Measurements from ENCODE around the gene HUS1B. TPM values are rescaled to one million over a fixed set of nuclear protein-coding genes. Genes with fewer than 3 reads are reported as not detected.

HUS1B gene
- total and polyA plus RNA-seq, 2 experiments from 2014 or later = 1.3 to 3.9 TPM

DNA sequence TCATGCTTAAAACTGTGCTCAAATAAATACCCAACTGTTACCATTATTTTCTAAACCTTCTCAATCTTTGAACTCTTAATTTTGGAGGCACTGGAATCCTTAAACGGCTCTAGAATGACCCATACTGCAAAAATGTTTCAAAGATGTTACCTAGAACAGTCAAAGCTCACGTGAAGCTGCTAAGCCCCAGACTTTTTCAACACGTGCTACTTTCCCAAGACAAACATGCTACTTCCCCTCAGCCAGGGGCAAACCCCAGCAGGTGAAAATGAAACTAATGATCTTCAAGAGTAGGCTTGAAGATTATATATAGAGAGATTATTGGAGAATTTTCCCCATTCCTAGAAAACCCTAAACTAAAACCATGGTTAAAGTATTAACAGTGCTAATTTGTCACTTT is 28.1 kb downstream of the HUS1B start (continued):
- TF ChIP-seq ZNF114 (CRISPR knock-in tag; IDR thresholded peaks at IDR 0.05) (no peak), JUNB (IDR thresholded peaks at IDR 0.05; ENCODE audit: unreplicated experiment) (no peak), EZH2 (IDR thresholded peaks at IDR 0.05; ENCODE audit: low read depth, unreplicated experiment) (no peak), CREB1 (CRISPR knock-in tag; IDR thresholded peaks at IDR 0.05; ENCODE audit: low read depth) (no peak), NANOG (IDR thresholded peaks at IDR 0.05; ENCODE audit: borderline replicate concordance) (no peak)
- TF ChIP-seq, protein P1, sequence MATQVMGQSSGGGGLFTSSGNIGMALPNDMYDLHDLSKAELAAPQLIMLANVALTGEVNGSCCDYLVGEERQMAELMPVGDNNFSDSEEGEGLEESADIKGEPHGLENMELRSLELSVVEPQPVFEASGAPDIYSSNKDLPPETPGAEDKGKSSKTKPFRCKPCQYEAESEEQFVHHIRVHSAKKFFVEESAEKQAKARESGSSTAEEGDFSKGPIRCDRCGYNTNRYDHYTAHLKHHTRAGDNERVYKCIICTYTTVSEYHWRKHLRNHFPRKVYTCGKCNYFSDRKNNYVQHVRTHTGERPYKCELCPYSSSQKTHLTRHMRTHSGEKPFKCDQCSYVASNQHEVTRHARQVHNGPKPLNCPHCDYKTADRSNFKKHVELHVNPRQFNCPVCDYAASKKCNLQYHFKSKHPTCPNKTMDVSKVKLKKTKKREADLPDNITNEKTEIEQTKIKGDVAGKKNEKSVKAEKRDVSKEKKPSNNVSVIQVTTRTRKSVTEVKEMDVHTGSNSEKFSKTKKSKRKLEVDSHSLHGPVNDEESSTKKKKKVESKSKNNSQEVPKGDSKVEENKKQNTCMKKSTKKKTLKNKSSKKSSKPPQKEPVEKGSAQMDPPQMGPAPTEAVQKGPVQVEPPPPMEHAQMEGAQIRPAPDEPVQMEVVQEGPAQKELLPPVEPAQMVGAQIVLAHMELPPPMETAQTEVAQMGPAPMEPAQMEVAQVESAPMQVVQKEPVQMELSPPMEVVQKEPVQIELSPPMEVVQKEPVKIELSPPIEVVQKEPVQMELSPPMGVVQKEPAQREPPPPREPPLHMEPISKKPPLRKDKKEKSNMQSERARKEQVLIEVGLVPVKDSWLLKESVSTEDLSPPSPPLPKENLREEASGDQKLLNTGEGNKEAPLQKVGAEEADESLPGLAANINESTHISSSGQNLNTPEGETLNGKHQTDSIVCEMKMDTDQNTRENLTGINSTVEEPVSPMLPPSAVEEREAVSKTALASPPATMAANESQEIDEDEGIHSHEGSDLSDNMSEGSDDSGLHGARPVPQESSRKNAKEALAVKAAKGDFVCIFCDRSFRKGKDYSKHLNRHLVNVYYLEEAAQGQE (IDR thresholded peaks at IDR 0.05; ENCODE audit: unreplicated experiment) = no peak

DNA sequence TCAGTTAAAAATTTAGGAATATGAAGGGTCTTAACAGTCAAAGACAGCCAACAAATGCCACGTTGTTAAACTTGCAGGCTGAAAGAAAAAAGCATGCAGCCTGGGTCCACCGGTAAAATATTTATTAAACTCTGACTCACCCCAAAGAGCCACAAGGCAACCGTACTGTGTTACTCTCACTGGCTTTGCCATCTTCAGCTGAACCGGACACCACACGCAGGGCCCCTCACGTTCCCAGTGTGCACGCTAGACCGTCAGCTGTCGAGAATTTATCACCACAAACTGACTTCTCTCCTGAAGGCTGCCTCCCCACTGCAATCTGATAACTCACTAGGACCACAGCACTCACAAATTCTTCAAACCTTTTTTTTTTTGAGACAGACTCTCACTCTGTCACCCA is 30.7 kb downstream of the HUS1B start:
- H4K20me1 ChIP-seq (replicated peaks; ENCODE audit: insufficient read depth) = no peaks in the 10 kb centered on the region
- peak overlapping the region; percentile 80; the same call in 1 of the 2 replicates for H3K27ac Mint-ChIP-seq
- ATAC-seq = no peak
- TF ChIP-seq POLR2AphosphoS5 (IDR thresholded peaks at IDR 0.05; ENCODE audit: low read depth) = no peak
- TF ChIP-seq, protein P2, sequence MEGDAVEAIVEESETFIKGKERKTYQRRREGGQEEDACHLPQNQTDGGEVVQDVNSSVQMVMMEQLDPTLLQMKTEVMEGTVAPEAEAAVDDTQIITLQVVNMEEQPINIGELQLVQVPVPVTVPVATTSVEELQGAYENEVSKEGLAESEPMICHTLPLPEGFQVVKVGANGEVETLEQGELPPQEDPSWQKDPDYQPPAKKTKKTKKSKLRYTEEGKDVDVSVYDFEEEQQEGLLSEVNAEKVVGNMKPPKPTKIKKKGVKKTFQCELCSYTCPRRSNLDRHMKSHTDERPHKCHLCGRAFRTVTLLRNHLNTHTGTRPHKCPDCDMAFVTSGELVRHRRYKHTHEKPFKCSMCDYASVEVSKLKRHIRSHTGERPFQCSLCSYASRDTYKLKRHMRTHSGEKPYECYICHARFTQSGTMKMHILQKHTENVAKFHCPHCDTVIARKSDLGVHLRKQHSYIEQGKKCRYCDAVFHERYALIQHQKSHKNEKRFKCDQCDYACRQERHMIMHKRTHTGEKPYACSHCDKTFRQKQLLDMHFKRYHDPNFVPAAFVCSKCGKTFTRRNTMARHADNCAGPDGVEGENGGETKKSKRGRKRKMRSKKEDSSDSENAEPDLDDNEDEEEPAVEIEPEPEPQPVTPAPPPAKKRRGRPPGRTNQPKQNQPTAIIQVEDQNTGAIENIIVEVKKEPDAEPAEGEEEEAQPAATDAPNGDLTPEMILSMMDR (conservative IDR thresholded peaks at IDR 0.05; ENCODE audit: low read depth in 2 of 2) = no peak
- no peak for TF ChIP-seq JUNB (IDR thresholded peaks at IDR 0.05; ENCODE audit: unreplicated experiment)
- no peak for TF ChIP-seq STAT1 (IDR thresholded peaks at IDR 0.05; ENCODE audit: unreplicated experiment)
- no peak for TF ChIP-seq NANOG (IDR thresholded peaks at IDR 0.05; ENCODE audit: borderline replicate concordance)
- TF ChIP-seq, protein P3, sequence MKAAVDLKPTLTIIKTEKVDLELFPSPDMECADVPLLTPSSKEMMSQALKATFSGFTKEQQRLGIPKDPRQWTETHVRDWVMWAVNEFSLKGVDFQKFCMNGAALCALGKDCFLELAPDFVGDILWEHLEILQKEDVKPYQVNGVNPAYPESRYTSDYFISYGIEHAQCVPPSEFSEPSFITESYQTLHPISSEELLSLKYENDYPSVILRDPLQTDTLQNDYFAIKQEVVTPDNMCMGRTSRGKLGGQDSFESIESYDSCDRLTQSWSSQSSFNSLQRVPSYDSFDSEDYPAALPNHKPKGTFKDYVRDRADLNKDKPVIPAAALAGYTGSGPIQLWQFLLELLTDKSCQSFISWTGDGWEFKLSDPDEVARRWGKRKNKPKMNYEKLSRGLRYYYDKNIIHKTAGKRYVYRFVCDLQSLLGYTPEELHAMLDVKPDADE (IDR thresholded peaks at IDR 0.05) = no peak
- TF ChIP-seq, protein P1 (IDR thresholded peaks at IDR 0.05; ENCODE audit: unreplicated experiment) = no peak
- no peak for TF ChIP-seq ZNF331 (CRISPR knock-in tag; IDR thresholded peaks at IDR 0.05; ENCODE audit: low read depth)
- no peak for TF ChIP-seq EZH2phosphoT487 (IDR thresholded peaks at IDR 0.05; ENCODE audit: unreplicated experiment)
- TF ChIP-seq EZH2 (IDR thresholded peaks at IDR 0.05; ENCODE audit: low read depth, unreplicated experiment) = no peak
- TF ChIP-seq CREB1 (CRISPR knock-in tag; IDR thresholded peaks at IDR 0.05; ENCODE audit: low read depth) = no peak
- no peak for TF ChIP-seq ZNF114 (CRISPR knock-in tag; IDR thresholded peaks at IDR 0.05)

More for the DNA sequence above, 30.7 kb downstream of the HUS1B start:
- no peaks in the 10 kb centered on the region for H3F3A ChIP-seq (replicated peaks; ENCODE audit: low read depth)
- H3K27me3 Mint-ChIP-seq (ENCODE audit: insufficient read depth, low read depth, poor library complexity) = peaks cover 6% of the 10 kb centered on the region
- no peak overlapping the region for H3K4me2 ChIP-seq
- no peak overlapping the region for H2AFZ ChIP-seq
- no peak overlapping the region for H3K4me3 Mint-ChIP-seq
- no peaks in the 10 kb centered on the region for H3K9me3 Mint-ChIP-seq
- no peaks in the 10 kb centered on the region for H3K36me3 ChIP-seq (ENCODE audit: insufficient read depth)
- peaks cover 41% of the 10 kb centered on the region for H3K79me2 ChIP-seq (replicated peaks; ENCODE audit: insufficient read depth)
- H3K36me3 Mint-ChIP-seq (ENCODE audit: low read depth) = peaks cover 10% of the 10 kb centered on the region
- H3K27ac ChIP-seq (ENCODE audit: low read depth) = no peak overlapping the region
- H3K4me1 ChIP-seq (ENCODE audit: insufficient read depth) = peaks cover 39% of the 10 kb centered on the region
- no peaks in the 10 kb centered on the region for H3K27me3 ChIP-seq (ENCODE audit: insufficient read depth)
- H3K4me1 Mint-ChIP-seq = peaks cover 47% of the 10 kb centered on the region
- no peak overlapping the region for H3K4me3 ChIP-seq
- DNase-seq (ENCODE audit: low spot score) = no peak
- H3K9me2 ChIP-seq (ENCODE audit: insufficient read depth) = no peaks in the 10 kb centered on the region
